Body of pancreas (tissue), 4 donors: ENCODE measurements around the gene CXorf65.

Experiments
- CTCF ChIP-seq, 7 experiments: fragments of 450-650 bp in 4 of 7; fragments of 200-600 bp in 3 of 7; sonication (generic) in 3 of 7; IDR thresholded peaks; one replicate each; pipeline ENCODE4 v1.5.1; 2016 to 2019; ENCODE audit warnings: antibody characterized with exemption in 7 of 7
- POLR2A ChIP-seq, 3 donors: fragments of 450-650 bp; IDR thresholded peaks; one replicate each; pipeline ENCODE4 v1.6.1; 2016; ENCODE audit warnings: antibody characterized with exemption in 3 of 3, mild to moderate bottlenecking in 2 of 3

GRCh38 chrX:71128915-71129765 lies 22.6 kb upstream of the CXorf65 start:
- peak; percentile 41 to 74 (median 68) for TF ChIP-seq CTCF (IDR thresholded peaks at IDR 0.05)
- TF ChIP-seq POLR2A (IDR thresholded peaks at IDR 0.05), result no peak
